CD4-positive, alpha-beta T cell (primary cell): ENCODE data around the gene SV2C. TPM values are rescaled to one million over a fixed set of nuclear protein-coding genes. Genes with fewer than 3 reads are reported as not detected.

ENCODE experiments used
- ATAC-seq: fragments of 200-7000 bp; cut with Tn5 transposase; one replicate; pipeline ENCODE4 v1.10.0; 2022; ENCODE audit warnings: mild to moderate bottlenecking; ENCODE audit not compliant: poor library complexity
- CTCF ChIA-PET: fragments of 350-600 bp; sonication (Branson Sonifier 250); formaldehyde crosslinking; loops from one replicate; lab custom pipeline; 2021; ENCODE audit warnings: antibody characterized with exemption, inconsistent platforms; lab: Charles Lee
- POLR2A ChIA-PET: fragments of 350-600 bp; sonication (Branson Sonifier 250); formaldehyde crosslinking; loops from one replicate; lab custom pipeline; 2021; ENCODE audit warnings: antibody characterized with exemption, inconsistent platforms; lab: Charles Lee
- DNase-seq, 14 experiments: peaks; one replicate each; pipeline ENCODE4 v3.0.0-alpha.2; 2013 to 2020; ENCODE audit warnings: mixed read lengths in 2 of 14
- H3K27ac ChIP-seq, 2 donors: one replicate each; pipeline versions ENCODE4 v1.5.1 to v1.7.0; 2013; ENCODE audit warnings: low read length in 2 of 2, low read depth in 1 of 2, mild to moderate bottlenecking in 1 of 2
- H3K27me3 ChIP-seq, 2 experiments: 1 replicate in 1 of 2; 2 replicates in 1 of 2; pipeline versions ENCODE4 v1.6.1 to v1.7.0; 2013; ENCODE audit warnings: low read length in 2 of 2, control low read depth in 1 of 2, mild to moderate bottlenecking in 1 of 2, moderate library complexity in 1 of 2; ENCODE audit not compliant: insufficient read depth in 2 of 2, control insufficient read depth in 1 of 2
- H3K36me3 ChIP-seq: one replicate; pipeline ENCODE4 v1.6.1; 2013; ENCODE audit warnings: low read length, control low read depth; ENCODE audit not compliant: insufficient read depth
- H3K4me1 ChIP-seq: one replicate; pipeline ENCODE4 v1.6.1; 2013; ENCODE audit warnings: low read length, control low read depth; ENCODE audit not compliant: insufficient read depth
- H3K4me3 ChIP-seq: one replicate; pipeline ENCODE4 v1.5.1; 2013; ENCODE audit warnings: mild to moderate bottlenecking, low read length, moderate library complexity
- H3K9me3 ChIP-seq, 2 experiments: 1 replicate in 1 of 2; 2 replicates in 1 of 2; pipeline versions ENCODE4 v1.6.1 to v1.7.0; 2013; ENCODE audit warnings: low read length in 2 of 2, mild to moderate bottlenecking in 2 of 2, control low read depth in 1 of 2, moderate library complexity in 1 of 2; ENCODE audit not compliant: control insufficient read depth in 1 of 2, insufficient read depth in 1 of 2
- H3K27ac Mint-ChIP-seq: one replicate; pipeline ENCODE4 v1.8.0; 2020; ENCODE audit warnings: mixed read lengths
- H3K27me3 Mint-ChIP-seq: one replicate; pipeline ENCODE4 v1.8.0; 2021; ENCODE audit warnings: mixed read lengths
- H3K36me3 Mint-ChIP-seq: one replicate; pipeline ENCODE4 v1.8.0; 2021; ENCODE audit warnings: low read depth, mixed read lengths
- H3K4me1 Mint-ChIP-seq: one replicate; pipeline ENCODE4 v1.8.0; 2021; ENCODE audit warnings: low read depth, mixed read lengths
- H3K4me3 Mint-ChIP-seq: one replicate; pipeline ENCODE4 v1.8.0; 2020; ENCODE audit warnings: mild to moderate bottlenecking, mixed read lengths
- H3K9me3 Mint-ChIP-seq: one replicate; pipeline ENCODE4 v1.8.0; 2020; ENCODE audit warnings: mixed read lengths
- CTCF ChIP-seq: fragments of 200-600 bp; IDR thresholded peaks from one replicate; pipeline ENCODE4 v1.8.0; 2022; ENCODE audit warnings: antibody characterized with exemption, mild to moderate bottlenecking
- intact Hi-C, 2 experiments: fragments of 100-400 bp; cut with DNase I in 1 of 2; cut with micrococcal nuclease in 1 of 2; formaldehyde crosslinking; loops; one replicate each; pipeline versions ENCODE4 v1.15.1 to v1.9.0; 2023 to 2025; cut with DNase I, micrococcal nuclease
- total RNA-seq, 174 experiments: library from RNA in 2 of 174; stranded (reverse) in 2 of 174; gene quantifications; one replicate each; pipeline ENCODE4 v1.2.3 and lab custom pipeline; 2021 to 2026

Gene SV2C
- total RNA-seq, 2 experiments from 2014 or later = 0.03 to 0.08 TPM

GRCh38 chr5:76222318-76222717 lies 139.1 kb downstream of the SV2C start:
- H3K27me3 ChIP-seq = no peaks in the 10 kb centered on the region
- no peaks in the 10 kb centered on the region for H3K4me1 ChIP-seq
- no peaks in the 10 kb centered on the region for H3K9me3 ChIP-seq
- ATAC-seq (no peak), DNase-seq (no peak)
- H3K36me3 Mint-ChIP-seq = no peaks in the 10 kb centered on the region
- intact Hi-C loops = no loop called here
- ChIA-PET CTCF (no interaction called here), POLR2A (no interaction called here)
- H3K4me3 ChIP-seq = no peak overlapping the region
- no peaks in the 10 kb centered on the region for H3K36me3 ChIP-seq
- H3K27me3 Mint-ChIP-seq = no peaks in the 10 kb centered on the region
- H3K27ac Mint-ChIP-seq = no peak overlapping the region
- H3K27ac ChIP-seq = no peak overlapping the region
- H3K4me1 Mint-ChIP-seq = no peaks in the 10 kb centered on the region
- H3K4me3 Mint-ChIP-seq = no peak overlapping the region
- H3K9me3 Mint-ChIP-seq = no peaks in the 10 kb centered on the region
- no peak for TF ChIP-seq CTCF

- TF ChIP-seq CTCF = no peak
- H3K27me3 Mint-ChIP-seq = no peaks in the 10 kb centered on the region
- no peak overlapping the region for H3K27ac Mint-ChIP-seq
- intact Hi-C loops = no loop called here
- no peak for DNase-seq
- CTCF ChIA-PET = no interaction called here
- no peak for ATAC-seq
- H3K4me1 Mint-ChIP-seq = no peaks in the 10 kb centered on the region
- no peak overlapping the region for H3K4me3 Mint-ChIP-seq
- Histone ChIP-seq H3K27ac (no peak overlapping the region), H3K9me3 (no peaks in the 10 kb centered on the region), H3K27me3 (no peaks in the 10 kb centered on the region), H3K4me3 (no peak overlapping the region), H3K4me1 (no peaks in the 10 kb centered on the region), H3K36me3 (no peaks in the 10 kb centered on the region)
- POLR2A ChIA-PET = no interaction called here
- H3K9me3 Mint-ChIP-seq = no peaks in the 10 kb centered on the region
- no peaks in the 10 kb centered on the region for H3K36me3 Mint-ChIP-seq
These were observed 140.5 kb downstream of the SV2C start for GRCh38 chr5:76223696-76224095.

- H3K36me3 Mint-ChIP-seq = no peaks in the 10 kb centered on the region
- no peak for TF ChIP-seq CTCF
- no peak for DNase-seq
- Histone ChIP-seq H3K4me3 (no peak overlapping the region), H3K27me3 (no peaks in the 10 kb centered on the region), H3K9me3 (no peaks in the 10 kb centered on the region), H3K27ac (no peak overlapping the region), H3K36me3 (no peaks in the 10 kb centered on the region), H3K4me1 (no peaks in the 10 kb centered on the region)
- no peak overlapping the region for H3K4me3 Mint-ChIP-seq
- no peaks in the 10 kb centered on the region for H3K9me3 Mint-ChIP-seq
- no peak overlapping the region for H3K27ac Mint-ChIP-seq
- CTCF ChIA-PET = no interaction called here
- intact Hi-C loops = no loop called here
- H3K4me1 Mint-ChIP-seq = no peaks in the 10 kb centered on the region
- no peak for ATAC-seq
- POLR2A ChIA-PET = no interaction called here
- H3K27me3 Mint-ChIP-seq = no peaks in the 10 kb centered on the region
These were observed 141.7 kb downstream of the SV2C start for GRCh38 chr5:76224898-76225297.
